KMS-11 (cell line): ENCODE data around the gene KDM2B.
A peak's percentile ranks its signal among the peaks of the same experiment; 100 is the strongest.

Experiments used
- H2AFZ ChIP-seq: fragments of 200-600 bp; sonication (generic); 2 replicates; pipeline ENCODE4 v1.6.1; 2016; ENCODE audit warnings: antibody characterized with exemption, mixed run types, low read depth
- H3K27ac ChIP-seq: fragments of 200-600 bp; sonication (generic); 2 replicates; pipeline ENCODE4 v1.6.1; 2016; ENCODE audit warnings: mild to moderate bottlenecking, mixed run types
- H3K27me3 ChIP-seq: fragments of 200-600 bp; sonication (generic); 2 replicates; pipeline ENCODE4 v1.6.1; 2017; ENCODE audit warnings: mild to moderate bottlenecking, low read depth, mixed run types, moderate library complexity; ENCODE audit not compliant: insufficient read depth
- H3K36me3 ChIP-seq: fragments of 200-600 bp; sonication (generic); 2 replicates; pipeline ENCODE4 v1.6.1; 2017; ENCODE audit warnings: mild to moderate bottlenecking, mixed run types; ENCODE audit not compliant: insufficient read depth
- H3K4me1 ChIP-seq: fragments of 200-600 bp; sonication (generic); 2 replicates; pipeline ENCODE4 v1.6.1; 2016; ENCODE audit warnings: mild to moderate bottlenecking, low read depth, mixed run types; ENCODE audit not compliant: poor library complexity, severe bottlenecking
- H3K4me2 ChIP-seq: fragments of 200-600 bp; sonication (generic); 2 replicates; pipeline ENCODE4 v1.7.0; 2016; ENCODE audit warnings: mild to moderate bottlenecking, mixed run types
- H3K4me3 ChIP-seq: fragments of 200-600 bp; sonication (generic); IDR thresholded peaks from 2 replicates; pipeline ENCODE4 v1.6.1; 2017; ENCODE audit warnings: low read depth, low read length, mixed read lengths; ENCODE audit not compliant: insufficient read depth
- H3K79me2 ChIP-seq: fragments of 200-600 bp; sonication (generic); 2 replicates; pipeline ENCODE4 v1.6.1; 2016; ENCODE audit warnings: low read depth, mixed run types; ENCODE audit not compliant: insufficient read depth
- H3K9ac ChIP-seq: fragments of 200-600 bp; sonication (generic); 2 replicates; pipeline ENCODE4 v1.6.1; 2016; ENCODE audit warnings: mild to moderate bottlenecking, mixed run types
- H4K20me1 ChIP-seq: fragments of 200-600 bp; sonication (generic); 2 replicates; pipeline ENCODE4 v1.6.1; 2016; ENCODE audit warnings: mild to moderate bottlenecking, mixed run types; ENCODE audit not compliant: insufficient read depth
- TF ChIP-seq, protein P1 (sequence below): fragments of 200-600 bp; sonication (generic); conservative IDR thresholded peaks from 2 replicates; pipeline ENCODE4 v1.6.1; 2017; ENCODE audit warnings: low read depth, mild to moderate bottlenecking, antibody characterized with exemption, low read length, moderate library complexity, mixed read lengths

The KDM2B gene

DNA sequence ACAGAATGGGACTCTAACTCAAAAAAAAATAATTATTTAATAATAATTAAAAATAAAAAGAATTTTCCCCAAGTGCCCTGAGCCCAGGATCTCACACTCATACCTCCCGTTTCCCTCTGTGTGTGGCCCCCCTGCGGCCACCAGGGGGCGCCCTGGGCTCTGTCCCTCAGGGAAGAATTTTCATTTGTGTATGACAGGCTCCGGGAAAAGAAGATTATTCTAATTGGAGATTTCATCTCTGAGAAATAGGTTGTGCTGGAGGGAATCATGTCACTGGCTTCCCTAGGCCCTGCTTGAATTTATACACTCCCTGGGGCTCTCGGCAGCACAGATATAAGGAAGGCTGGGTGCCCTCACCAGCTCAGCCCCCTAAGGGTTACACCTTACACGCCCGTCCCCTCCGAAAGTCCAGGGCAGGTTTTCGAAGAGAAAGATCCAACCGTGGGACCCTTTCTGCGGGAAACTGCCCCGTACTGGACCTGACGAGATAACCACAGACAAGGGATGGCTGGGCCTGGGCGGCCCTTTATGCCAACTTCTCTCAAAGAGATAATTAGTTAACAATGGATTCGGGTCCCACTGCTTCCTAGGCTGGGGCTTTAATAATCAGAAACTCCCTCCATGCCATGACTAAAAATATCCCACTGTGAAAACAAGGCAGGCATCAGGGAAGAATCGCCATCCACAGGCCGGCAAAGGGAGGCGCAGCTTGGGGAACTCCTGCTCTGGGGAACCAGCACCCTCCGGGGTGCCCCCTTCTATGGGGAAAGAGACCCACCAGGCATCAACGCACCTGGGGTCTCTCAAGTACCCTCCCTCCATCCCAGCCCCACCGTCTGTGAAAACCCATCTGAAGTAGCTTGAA lies 80.7 kb downstream of the KDM2B start:
- Histone ChIP-seq H3K4me3 (no peak overlapping the region), H3K4me1 (no peaks in the 10 kb centered on the region), H3K27me3 (no peaks in the 10 kb centered on the region), H3K9ac (no peak overlapping the region), H3K27ac (no peak overlapping the region), H3K4me2 (no peak overlapping the region), H3K36me3 (no peaks in the 10 kb centered on the region), H2AFZ (no peak overlapping the region), H3K79me2 (no peaks in the 10 kb centered on the region), H4K20me1 (no peaks in the 10 kb centered on the region)
- TF ChIP-seq, protein P1, sequence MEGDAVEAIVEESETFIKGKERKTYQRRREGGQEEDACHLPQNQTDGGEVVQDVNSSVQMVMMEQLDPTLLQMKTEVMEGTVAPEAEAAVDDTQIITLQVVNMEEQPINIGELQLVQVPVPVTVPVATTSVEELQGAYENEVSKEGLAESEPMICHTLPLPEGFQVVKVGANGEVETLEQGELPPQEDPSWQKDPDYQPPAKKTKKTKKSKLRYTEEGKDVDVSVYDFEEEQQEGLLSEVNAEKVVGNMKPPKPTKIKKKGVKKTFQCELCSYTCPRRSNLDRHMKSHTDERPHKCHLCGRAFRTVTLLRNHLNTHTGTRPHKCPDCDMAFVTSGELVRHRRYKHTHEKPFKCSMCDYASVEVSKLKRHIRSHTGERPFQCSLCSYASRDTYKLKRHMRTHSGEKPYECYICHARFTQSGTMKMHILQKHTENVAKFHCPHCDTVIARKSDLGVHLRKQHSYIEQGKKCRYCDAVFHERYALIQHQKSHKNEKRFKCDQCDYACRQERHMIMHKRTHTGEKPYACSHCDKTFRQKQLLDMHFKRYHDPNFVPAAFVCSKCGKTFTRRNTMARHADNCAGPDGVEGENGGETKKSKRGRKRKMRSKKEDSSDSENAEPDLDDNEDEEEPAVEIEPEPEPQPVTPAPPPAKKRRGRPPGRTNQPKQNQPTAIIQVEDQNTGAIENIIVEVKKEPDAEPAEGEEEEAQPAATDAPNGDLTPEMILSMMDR = peak; percentile 75; the same call in 1 of the 2 replicates

DNA sequence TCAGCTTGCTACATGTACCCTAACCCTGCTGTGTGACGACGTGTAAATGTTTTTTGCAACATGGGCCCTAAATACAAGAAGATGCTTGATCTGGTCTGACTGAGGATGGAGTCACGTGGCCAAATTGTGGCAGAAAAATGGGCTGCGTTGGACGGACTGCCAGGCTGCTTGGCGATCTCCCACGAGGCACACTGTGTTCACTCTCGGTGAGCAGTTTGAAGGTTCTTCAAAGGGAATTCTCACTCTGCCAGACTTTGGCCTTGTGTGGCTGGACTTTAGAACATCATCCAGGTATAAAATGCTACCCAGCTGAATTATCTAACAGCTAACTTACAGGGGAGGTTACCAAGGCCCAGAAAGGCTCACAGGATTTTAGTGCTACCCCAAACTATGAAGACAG lies 85.1 kb downstream of the KDM2B start:
- Histone ChIP-seq H3K27me3 (no peaks in the 10 kb centered on the region), H3K79me2 (no peaks in the 10 kb centered on the region), H3K27ac (no peak overlapping the region), H3K4me2 (no peak overlapping the region), H3K9ac (no peak overlapping the region), H3K4me3 (no peak overlapping the region), H3K4me1 (no peaks in the 10 kb centered on the region), H2AFZ (no peak overlapping the region), H4K20me1 (no peaks in the 10 kb centered on the region), H3K36me3 (no peaks in the 10 kb centered on the region)
- TF ChIP-seq, protein P1 = no peak

DNA sequence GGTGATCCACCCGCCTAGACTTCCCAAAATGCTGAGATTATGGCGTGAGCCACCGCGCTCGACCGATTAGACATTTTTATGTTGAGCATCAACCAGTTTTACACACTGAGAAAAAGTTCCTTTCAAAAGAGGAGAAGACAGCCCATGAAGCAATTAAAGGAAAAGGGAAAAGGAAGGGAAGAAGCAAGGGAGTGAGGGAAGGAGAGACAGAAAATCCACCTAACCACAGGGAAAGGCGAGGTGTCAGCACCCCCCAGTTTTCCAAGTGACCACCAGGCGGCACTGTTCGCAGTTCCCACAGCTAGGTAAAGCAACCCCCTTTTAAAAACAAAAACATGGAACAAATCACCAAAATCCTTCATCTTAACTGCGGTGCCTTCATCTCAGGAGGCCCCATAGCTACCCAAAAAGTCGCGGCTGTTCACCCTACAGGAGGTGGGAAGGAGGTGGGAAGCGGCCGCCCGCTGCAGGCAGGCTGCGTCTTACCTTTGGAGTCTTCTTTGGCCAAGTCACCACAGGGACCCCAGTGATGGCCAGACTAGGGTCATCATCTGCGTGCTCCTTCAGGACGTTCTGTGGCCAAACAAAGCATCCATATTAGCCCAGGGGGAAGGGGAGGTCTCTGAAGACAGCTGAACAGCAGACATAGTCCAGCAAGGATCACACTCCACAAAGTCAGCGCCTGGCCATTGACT lies 86.6 kb downstream of the KDM2B start:
- Histone ChIP-seq H3K27me3 (no peaks in the 10 kb centered on the region), H3K4me2 (no peak overlapping the region), H2AFZ (no peak overlapping the region), H4K20me1 (no peaks in the 10 kb centered on the region), H3K4me1 (no peaks in the 10 kb centered on the region), H3K79me2 (no peaks in the 10 kb centered on the region), H3K4me3 (no peak overlapping the region), H3K9ac (no peak overlapping the region), H3K36me3 (no peaks in the 10 kb centered on the region), H3K27ac (no peak overlapping the region)
- TF ChIP-seq, protein P1 = peak; percentile 69

DNA sequence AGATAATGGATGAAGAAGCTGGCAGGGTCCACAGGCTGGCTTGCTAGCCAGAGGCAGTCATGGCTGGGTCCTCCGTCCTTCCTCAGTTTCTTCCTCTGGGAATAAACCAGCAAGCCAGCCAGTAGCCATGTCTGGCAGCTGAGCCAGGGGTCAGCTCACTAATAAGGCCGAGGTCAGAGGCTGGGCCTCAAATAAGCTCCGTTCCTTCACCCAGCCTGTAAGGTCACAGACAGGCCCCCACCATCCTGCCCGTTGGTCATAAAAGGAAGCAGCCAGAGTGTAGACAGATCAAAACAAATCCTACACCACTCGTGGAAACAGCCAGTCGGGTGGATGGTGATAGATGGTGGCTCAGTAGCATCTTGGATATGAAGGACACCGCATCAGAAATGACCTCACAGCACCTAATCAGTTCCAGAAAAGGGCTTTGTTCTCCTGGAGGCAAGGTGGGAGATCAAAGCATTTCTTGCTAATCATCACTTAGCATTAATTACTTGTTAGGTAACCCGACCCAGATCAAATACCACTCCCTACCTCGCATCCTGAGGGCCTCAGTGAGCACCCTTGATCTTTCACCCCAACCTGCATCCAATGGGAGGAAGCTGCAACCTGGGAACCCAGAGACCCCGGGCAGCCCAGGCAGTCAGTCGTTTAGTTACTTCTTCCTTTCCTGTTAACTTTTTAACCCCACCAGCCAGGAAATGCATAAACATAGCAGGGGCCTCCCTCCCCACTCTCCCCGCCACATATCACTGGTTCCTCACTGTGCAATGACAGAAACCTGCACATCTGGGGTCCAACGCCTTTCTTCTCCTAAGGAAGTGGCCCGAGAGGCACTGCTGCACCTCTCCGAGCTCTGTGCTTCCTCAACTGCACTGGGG lies 90.2 kb downstream of the KDM2B start:
- Histone ChIP-seq H3K4me2 (no peak overlapping the region), H3K36me3 (no peaks in the 10 kb centered on the region), H3K4me1 (no peaks in the 10 kb centered on the region), H3K79me2 (no peaks in the 10 kb centered on the region), H3K9ac (no peak overlapping the region), H4K20me1 (no peaks in the 10 kb centered on the region), H3K27ac (no peak overlapping the region), H3K27me3 (no peaks in the 10 kb centered on the region), H2AFZ (no peak overlapping the region), H3K4me3 (no peak overlapping the region)
- TF ChIP-seq, protein P1 = no peak
